Astrocyte (in vitro differentiated cells and primary cell): Measurements from ENCODE around the gene TCP11X2.

ENCODE experiments used
- CTCF ChIP-seq: IDR thresholded peaks from 2 replicates; pipeline ENCODE4 v1.5.1; 2011; ENCODE audit warnings: low read depth, mild to moderate bottlenecking, inconsistent platforms, low read length, moderate library complexity; ENCODE audit not compliant: insufficient read depth
- EZH2 ChIP-seq: IDR thresholded peaks from 2 replicates; pipeline ENCODE4 v1.6.1; 2012; ENCODE audit warnings: mild to moderate bottlenecking, low read length, inconsistent platforms; ENCODE audit not compliant: insufficient read depth

- TF ChIP-seq CTCF, result no peak
- no peak for TF ChIP-seq EZH2
Measured at GRCh38 chrX:102491766-102492165, 20.2 kb upstream of the TCP11X2 start.
